ENCODE data around the gene BEAN1.

BEAN1 gene

GRCh38 chr16:66386629-66387622, 40.2 kb upstream of the BEAN1 start:
- Histone ChIP-seq H3K36me3 (ENCODE audit: control insufficient read depth, insufficient read depth, low read length) (no peaks in the 10 kb centered on the region), H3K9me3 (ENCODE audit: control insufficient read depth, insufficient read depth, low read length) (no peaks in the 10 kb centered on the region), H3K4me1 (ENCODE audit: control insufficient read depth, insufficient read depth, low read length) (no peaks in the 10 kb centered on the region), H3K27ac (ENCODE audit: low read length) (no peak overlapping the region), H3K27me3 (ENCODE audit: control insufficient read depth, insufficient read depth, low read length) (no peaks in the 10 kb centered on the region), H3K4me3 (ENCODE audit: low read length) (no peak overlapping the region)
- DNase-seq (ENCODE audit: low read depth, low spot score), result no peak
- WGBS (ENCODE audit: insufficient coverage, insufficient read length), result no CpG with 5 or more reads among the region's 20 CpGs

- H3K9me3 ChIP-seq (ENCODE audit: control insufficient read depth, insufficient read depth, low read length), result no peaks in the 10 kb centered on the region
- H3K27me3 ChIP-seq (ENCODE audit: control insufficient read depth, insufficient read depth, low read length), result no peaks in the 10 kb centered on the region
- no peak overlapping the region for H3K27ac ChIP-seq (ENCODE audit: low read length)
- no peaks in the 10 kb centered on the region for H3K36me3 ChIP-seq (ENCODE audit: control insufficient read depth, insufficient read depth, low read length)
- no CpG with 5 or more reads among the region's 2 CpGs for WGBS (ENCODE audit: insufficient coverage, insufficient read length)
- H3K4me1 ChIP-seq (ENCODE audit: control insufficient read depth, insufficient read depth, low read length), result no peaks in the 10 kb centered on the region
- no peak overlapping the region for H3K4me3 ChIP-seq (ENCODE audit: low read length)
- DNase-seq (ENCODE audit: low read depth, low spot score), result no peak
These were observed 39.2 kb upstream of the BEAN1 start for GRCh38 chr16:66387817-66388332.

GRCh38 chr16:66388350-66389139, 38.5 kb upstream of the BEAN1 start:
- no peak for DNase-seq (ENCODE audit: low read depth, low spot score)
- no peaks in the 10 kb centered on the region for H3K36me3 ChIP-seq (ENCODE audit: control insufficient read depth, insufficient read depth, low read length)
- WGBS (ENCODE audit: insufficient coverage, insufficient read length), result no CpG with 5 or more reads among the region's 6 CpGs

GRCh38 chr16:66389256-66390176, 37.6 kb upstream of the BEAN1 start:
- Histone ChIP-seq H3K27ac (ENCODE audit: low read length) (no peak overlapping the region), H3K4me3 (ENCODE audit: low read length) (no peak overlapping the region), H3K4me1 (ENCODE audit: control insufficient read depth, insufficient read depth, low read length) (no peaks in the 10 kb centered on the region), H3K27me3 (ENCODE audit: control insufficient read depth, insufficient read depth, low read length) (no peaks in the 10 kb centered on the region), H3K9me3 (ENCODE audit: control insufficient read depth, insufficient read depth, low read length) (no peaks in the 10 kb centered on the region), H3K36me3 (ENCODE audit: control insufficient read depth, insufficient read depth, low read length) (no peaks in the 10 kb centered on the region)
- DNase-seq (ENCODE audit: low read depth, low spot score), result no peak
- WGBS (ENCODE audit: insufficient coverage, insufficient read length), result no CpG with 5 or more reads among the region's 13 CpGs

More at GRCh38 chr16:66388350-66389139, 38.5 kb upstream of the BEAN1 start:
- H3K4me1 ChIP-seq (ENCODE audit: control insufficient read depth, insufficient read depth, low read length), result no peaks in the 10 kb centered on the region
- H3K4me3 ChIP-seq (ENCODE audit: low read length), result no peak overlapping the region
- no peaks in the 10 kb centered on the region for H3K9me3 ChIP-seq (ENCODE audit: control insufficient read depth, insufficient read depth, low read length)
- H3K27ac ChIP-seq (ENCODE audit: low read length), result no peak overlapping the region
- no peaks in the 10 kb centered on the region for H3K27me3 ChIP-seq (ENCODE audit: control insufficient read depth, insufficient read depth, low read length)

- WGBS (ENCODE audit: insufficient coverage, insufficient read length), result no CpG with 5 or more reads among the region's 14 CpGs
These were observed 36.6 kb upstream of the BEAN1 start for GRCh38 chr16:66390346-66391108.

GRCh38 chr16:66391726-66392670, 35.1 kb upstream of the BEAN1 start:
- no CpG with 5 or more reads among the region's 18 CpGs for WGBS (ENCODE audit: insufficient coverage, insufficient read length)
- no peak overlapping the region for H3K4me3 ChIP-seq (ENCODE audit: low read length)

More at GRCh38 chr16:66390346-66391108, 36.6 kb upstream of the BEAN1 start:
- Histone ChIP-seq H3K27me3 (ENCODE audit: control insufficient read depth, insufficient read depth, low read length) (no peaks in the 10 kb centered on the region), H3K9me3 (ENCODE audit: control insufficient read depth, insufficient read depth, low read length) (no peaks in the 10 kb centered on the region), H3K27ac (ENCODE audit: low read length) (no peak overlapping the region), H3K4me1 (ENCODE audit: control insufficient read depth, insufficient read depth, low read length) (no peaks in the 10 kb centered on the region), H3K36me3 (ENCODE audit: control insufficient read depth, insufficient read depth, low read length) (no peaks in the 10 kb centered on the region), H3K4me3 (ENCODE audit: low read length) (no peak overlapping the region)
- no peak for DNase-seq (ENCODE audit: low read depth, low spot score)

GRCh38 chr16:66395806-66396555, 31.1 kb upstream of the BEAN1 start:
- Histone ChIP-seq H3K9me3 (ENCODE audit: control insufficient read depth, insufficient read depth, low read length) (no peaks in the 10 kb centered on the region), H3K27me3 (ENCODE audit: control insufficient read depth, insufficient read depth, low read length) (no peaks in the 10 kb centered on the region), H3K4me1 (ENCODE audit: control insufficient read depth, insufficient read depth, low read length) (peaks cover 3% of the 10 kb centered on the region), H3K27ac (ENCODE audit: low read length) (no peak overlapping the region), H3K4me3 (ENCODE audit: low read length) (no peak overlapping the region), H3K36me3 (ENCODE audit: control insufficient read depth, insufficient read depth, low read length) (0 out of 2 replicates have a peak, but pooled peaks cover 3% of the 10 kb centered on the region)
- no CpG with 5 or more reads among the region's 7 CpGs for WGBS (ENCODE audit: insufficient coverage, insufficient read length)
- DNase-seq (ENCODE audit: low read depth, low spot score), result no peak

More at GRCh38 chr16:66391726-66392670, 35.1 kb upstream of the BEAN1 start:
- Histone ChIP-seq H3K27me3 (ENCODE audit: control insufficient read depth, insufficient read depth, low read length) (no peaks in the 10 kb centered on the region), H3K9me3 (ENCODE audit: control insufficient read depth, insufficient read depth, low read length) (no peaks in the 10 kb centered on the region), H3K27ac (ENCODE audit: low read length) (no peak overlapping the region), H3K4me1 (ENCODE audit: control insufficient read depth, insufficient read depth, low read length) (no peaks in the 10 kb centered on the region), H3K36me3 (ENCODE audit: control insufficient read depth, insufficient read depth, low read length) (no peaks in the 10 kb centered on the region)
- no peak for DNase-seq (ENCODE audit: low read depth, low spot score)

- WGBS (ENCODE audit: insufficient coverage, insufficient read length), result no CpG with 5 or more reads among the region's 5 CpGs
- DNase-seq (ENCODE audit: low read depth, low spot score), result no peak
- Histone ChIP-seq H3K4me1 (ENCODE audit: control insufficient read depth, insufficient read depth, low read length) (peaks cover 4% of the 10 kb centered on the region), H3K27me3 (ENCODE audit: control insufficient read depth, insufficient read depth, low read length) (no peaks in the 10 kb centered on the region), H3K36me3 (ENCODE audit: control insufficient read depth, insufficient read depth, low read length) (0 out of 2 replicates have a peak, but pooled peaks cover 3% of the 10 kb centered on the region), H3K27ac (ENCODE audit: low read length) (no peak overlapping the region), H3K4me3 (ENCODE audit: low read length) (no peak overlapping the region), H3K9me3 (ENCODE audit: control insufficient read depth, insufficient read depth, low read length) (no peaks in the 10 kb centered on the region)
These were observed 29.2 kb upstream of the BEAN1 start for GRCh38 chr16:66397736-66398433.

Data from iPS DF 6.9 (cell line).